Stimulated activated CD8-positive, alpha-beta memory T cell treated with anti-CD3 and anti-CD28 coated beads, Interleukin-4, amount 100 ng/mL, for 4 hours (primary cell): ENCODE measurements around the gene C3orf20.
A peak's percentile ranks its signal among the peaks of the same experiment; 100 is the strongest.

Source experiments
- DNase-seq, 2 donors: peaks; one replicate each; pipeline ENCODE4 v3.0.0-alpha.2; 2020; ENCODE audit warnings: low read depth in 2 of 2, low spot score in 1 of 2

The C3orf20 gene

DNA sequence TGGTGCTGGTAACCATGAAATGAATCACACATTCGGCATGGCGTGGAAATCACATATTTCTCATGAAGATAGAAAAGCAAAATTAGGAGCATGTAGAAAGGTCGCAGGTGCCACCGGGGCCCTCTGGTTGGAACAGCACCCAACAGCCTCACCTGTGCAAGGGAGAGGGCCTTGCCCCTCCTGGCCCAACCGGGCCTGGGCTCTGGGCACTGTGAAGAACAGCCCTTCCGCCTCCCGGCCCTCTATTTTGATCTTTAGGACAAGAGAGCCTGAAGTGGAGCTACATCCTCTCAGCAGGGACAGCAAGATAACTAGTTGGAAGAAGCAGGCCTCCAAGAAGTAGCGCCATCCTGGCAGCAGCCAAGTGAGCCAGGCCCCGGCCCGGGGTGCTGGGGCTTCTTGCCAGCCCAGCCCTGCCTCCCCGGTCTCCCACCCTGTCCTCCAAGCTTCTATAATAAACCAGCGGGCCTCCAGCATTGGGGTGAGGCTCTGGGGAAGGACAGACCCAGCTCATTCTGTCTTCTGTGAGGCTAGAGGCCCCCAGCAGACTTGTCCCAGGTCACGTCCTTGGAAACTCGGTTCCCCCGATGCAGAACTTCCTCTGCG, 97.7 kb downstream of the C3orf20 start:
- no peak for DNase-seq

GRCh38 chr3:14773281-14773680, 98.3 kb downstream of the C3orf20 start:
- DNase-seq, result no peak

GRCh38 chr3:14773691-14774128, 98.8 kb downstream of the C3orf20 start:
- DNase-seq, result no peak

- no peak for DNase-seq
These were observed 99.5 kb downstream of the C3orf20 start for GRCh38 chr3:14774431-14774830.

DNA sequence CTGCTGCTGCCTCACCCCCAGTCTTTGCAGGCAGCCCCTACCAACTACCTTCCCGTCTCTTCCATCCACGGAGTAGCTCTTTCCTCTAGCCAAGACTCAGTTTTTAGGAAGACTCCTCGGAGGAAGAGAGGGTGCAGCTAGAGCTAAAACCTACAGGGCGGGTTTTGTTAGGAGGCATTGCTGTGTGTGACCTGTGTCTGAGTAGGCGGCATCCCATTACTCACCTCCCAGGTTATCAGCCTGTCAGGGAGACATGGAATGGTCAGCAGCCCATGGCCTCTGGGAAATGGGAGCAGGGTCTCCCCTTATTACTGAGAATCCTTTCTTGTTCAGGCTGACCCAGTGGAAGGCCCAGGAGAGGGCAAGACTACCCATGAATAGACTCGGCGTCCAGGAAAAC, 100.1 kb downstream of the C3orf20 start:
- no peak for DNase-seq

- DNase-seq, result no peak
These were observed 100.6 kb downstream of the C3orf20 start for GRCh38 chr3:14775563-14775962.

GRCh38 chr3:14779069-14779685, 104.2 kb downstream of the C3orf20 start:
- no peak for DNase-seq

DNA sequence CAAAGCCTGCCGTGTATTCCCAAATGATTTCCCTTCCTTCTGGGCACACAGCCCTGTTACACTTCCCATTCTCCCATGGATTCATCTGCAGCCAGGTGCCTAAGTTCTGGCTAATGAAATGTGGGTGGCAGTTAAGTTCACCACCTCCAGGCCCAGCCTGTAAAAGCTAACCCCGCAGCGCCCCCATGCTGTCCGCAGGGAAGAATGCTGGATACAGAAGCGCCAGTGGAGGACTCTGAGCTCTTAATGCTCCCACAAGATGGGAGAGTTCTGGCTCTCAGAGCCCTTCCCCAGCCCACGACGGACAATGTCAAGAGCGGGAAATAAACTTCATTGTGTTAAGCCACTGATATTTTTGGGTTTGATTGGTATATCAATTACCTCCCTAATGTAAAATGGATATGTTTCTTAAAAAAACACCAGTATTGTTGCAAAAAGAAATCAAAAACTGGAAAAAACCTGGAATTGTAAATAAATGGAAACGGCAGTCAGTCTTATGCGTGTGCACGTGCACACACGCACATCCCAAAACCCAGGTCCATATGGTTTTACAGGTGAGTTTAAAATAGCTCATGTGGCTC, 106.1 kb downstream of the C3orf20 start:
- no peak for DNase-seq

GRCh38 chr3:14783480-14784086, 108.6 kb downstream of the C3orf20 start:
- DNase-seq, result no peak

GRCh38 chr3:14784087-14784681, 109.2 kb downstream of the C3orf20 start:
- DNase-seq, result no peak

DNA sequence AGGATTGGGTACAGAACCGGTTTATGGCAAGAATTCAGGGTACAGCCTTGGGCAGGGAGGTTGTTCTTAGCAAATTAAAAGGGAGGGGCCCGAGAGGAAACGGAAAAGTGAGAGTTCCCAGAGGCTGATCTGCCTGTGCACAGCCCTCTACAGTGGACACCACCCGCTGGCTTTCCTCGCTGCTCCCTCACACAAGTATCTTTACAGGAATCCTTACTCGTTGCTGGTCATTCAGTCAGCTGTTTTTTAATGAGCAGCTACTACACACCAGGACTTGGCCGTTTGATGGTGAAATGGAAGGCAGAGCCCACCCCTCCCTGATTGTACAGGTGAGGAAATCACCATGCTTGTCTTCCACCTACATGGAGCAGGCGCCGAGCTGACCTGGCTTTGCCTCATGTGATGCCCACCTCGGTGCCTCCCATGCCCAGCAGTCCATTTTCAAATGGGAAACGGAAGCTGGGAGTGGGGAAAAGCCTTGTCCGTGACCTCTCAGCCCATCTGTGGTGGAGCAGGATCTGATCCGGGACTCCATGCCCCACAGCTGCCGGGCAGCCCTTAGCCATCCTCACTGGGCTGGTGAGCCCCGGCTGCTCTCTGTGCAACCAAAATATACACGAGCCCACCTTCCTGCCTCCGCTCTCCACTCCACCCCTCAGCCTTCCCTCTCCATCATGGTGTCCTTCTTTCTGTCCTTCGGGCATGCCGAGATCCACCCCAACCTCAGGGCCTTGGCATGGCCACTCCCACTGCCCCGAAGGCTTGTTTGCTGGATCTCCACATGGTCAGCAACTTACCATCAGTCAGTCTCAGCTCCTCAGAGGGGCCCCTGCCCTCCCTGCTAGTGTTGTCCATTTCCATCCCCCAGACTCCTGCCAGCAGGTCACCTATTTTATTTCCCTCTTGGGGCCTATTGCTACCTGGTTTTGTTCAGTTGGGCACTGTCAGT, 110.5 kb downstream of the C3orf20 start:
- no peak for DNase-seq

DNA sequence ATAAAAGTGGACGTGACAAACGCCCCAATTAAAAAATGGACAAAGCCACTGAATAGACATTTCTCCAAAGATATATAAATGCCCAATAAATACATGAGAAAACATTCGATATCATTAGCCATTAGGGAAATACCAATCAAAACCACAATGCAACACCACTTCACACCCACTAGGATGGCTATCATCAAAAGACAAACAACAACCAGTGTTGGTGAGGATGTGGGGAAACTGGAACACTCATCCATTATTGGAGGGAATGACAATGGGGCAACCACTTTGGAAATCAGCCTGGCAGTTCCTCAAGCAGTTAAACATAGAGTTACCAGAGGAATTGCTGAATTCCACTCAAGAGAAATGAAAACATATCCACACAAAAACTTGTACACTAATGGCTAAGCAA, 111.4 kb downstream of the C3orf20 start:
- DNase-seq, result no peak

- DNase-seq, result no peak
These were observed 112.7 kb downstream of the C3orf20 start for GRCh38 chr3:14787630-14788029.

- DNase-seq, result no peak
These were observed 113.7 kb downstream of the C3orf20 start for GRCh38 chr3:14788644-14789043.

DNA sequence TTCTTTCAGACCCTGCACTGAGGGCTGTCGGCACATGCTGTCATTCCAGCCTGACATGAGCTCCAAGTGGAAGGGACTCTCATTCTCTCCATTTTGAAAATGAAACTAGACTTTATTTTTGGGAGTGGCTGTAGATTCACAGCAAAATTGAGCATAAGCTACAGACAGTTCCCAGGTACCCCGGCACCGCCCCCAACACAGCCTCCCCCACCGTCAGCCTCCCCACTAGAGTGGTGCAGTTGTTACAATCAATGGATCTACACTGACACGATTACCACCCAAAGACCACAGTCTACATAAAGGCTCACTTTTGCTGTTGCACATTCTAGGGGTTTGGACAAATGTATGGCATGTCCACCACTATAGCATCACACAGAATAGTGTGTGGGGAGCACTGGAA, 114.3 kb downstream of the C3orf20 start:
- no peak for DNase-seq

DNA sequence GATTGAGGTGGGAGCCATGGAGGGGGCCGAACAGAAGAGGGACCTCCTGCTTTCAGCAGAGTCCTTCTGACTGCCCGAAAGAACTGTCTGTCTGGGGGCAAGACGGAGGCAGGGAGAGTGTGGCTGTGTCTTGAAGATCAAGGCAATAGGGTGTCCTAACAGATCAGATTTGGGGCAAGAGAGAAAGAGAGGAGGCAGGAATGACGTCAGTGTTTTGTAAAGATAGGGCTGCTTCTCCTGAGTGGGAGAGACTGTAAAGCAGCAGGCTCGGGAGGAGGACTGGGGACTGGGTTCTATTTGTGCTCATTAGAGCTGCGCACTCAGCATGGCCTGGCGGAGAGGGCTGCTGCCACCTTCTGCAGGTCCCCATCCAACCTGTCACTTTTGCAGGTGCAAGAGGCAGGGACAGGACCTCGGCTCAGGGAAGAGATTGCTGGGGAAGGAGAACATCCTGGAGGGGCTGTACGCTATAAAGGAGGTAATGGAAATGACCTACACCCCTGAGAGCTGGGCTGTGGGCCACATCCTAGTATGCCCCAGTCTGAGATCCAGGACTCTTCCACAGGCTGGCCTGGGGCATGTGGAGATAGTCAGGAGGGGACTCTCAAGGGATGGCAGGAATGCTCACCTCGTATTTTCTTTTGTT, 114.8 kb downstream of the C3orf20 start:
- no peak for DNase-seq

DNA sequence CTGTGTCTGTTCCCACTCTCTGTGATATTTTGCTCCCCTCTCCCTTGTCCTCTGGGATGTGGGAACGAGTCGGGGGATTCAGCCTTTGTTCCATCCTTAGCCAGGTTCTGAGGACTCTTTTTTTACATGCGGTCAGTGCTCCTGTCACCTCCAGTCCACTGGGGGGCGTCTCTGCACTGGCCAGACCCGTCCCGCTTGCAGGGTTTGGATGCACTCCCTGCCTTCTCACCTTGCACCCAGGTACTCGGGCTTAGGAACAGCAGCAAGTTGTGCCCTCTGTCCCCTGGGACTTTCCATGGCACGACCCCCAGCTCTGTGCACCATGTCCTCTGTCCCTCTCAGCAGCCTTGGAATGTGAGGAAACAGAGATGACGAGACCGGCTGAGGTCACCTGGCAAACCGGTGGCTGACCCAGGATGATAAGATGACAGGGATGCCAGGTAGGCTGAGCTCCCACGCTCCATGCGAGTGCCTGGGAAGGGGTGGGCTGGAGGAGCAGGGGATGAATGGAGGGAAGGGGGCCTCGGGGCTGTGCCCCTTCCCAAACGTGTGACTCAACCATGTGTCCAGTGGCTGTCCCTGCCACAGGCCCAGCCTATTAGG, 116.5 kb downstream of the C3orf20 start:
- DNase-seq, result peak in 1 of 2 donors; percentile 6

DNA sequence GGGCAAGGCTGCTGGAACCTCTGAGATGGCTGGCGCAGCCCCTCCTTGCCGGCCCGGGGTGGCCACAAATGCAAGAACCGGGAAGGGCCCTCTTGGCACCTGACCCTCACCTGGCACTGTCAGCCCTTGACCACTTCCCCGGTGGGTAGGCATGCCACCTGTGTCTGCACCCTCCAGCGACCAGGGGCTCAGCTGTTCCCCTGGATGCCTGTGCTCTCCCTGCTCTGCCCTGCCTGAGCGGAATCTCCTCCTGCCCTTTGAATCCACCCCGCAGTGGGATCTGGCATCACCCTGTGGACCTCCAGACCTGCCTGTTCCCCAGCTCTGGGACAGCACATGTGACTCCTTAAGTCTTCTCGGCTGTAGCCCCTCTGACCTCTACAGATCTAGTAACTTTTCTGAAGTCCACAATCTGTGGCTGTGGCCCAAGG, 117.8 kb downstream of the C3orf20 start:
- DNase-seq, result no peak

- DNase-seq, result no peak
These were observed 118.4 kb downstream of the C3orf20 start for GRCh38 chr3:14793126-14793857.
